ENCODE results near the gene STIM2.

The STIM2 gene

GRCh38 chr4:26839016-26839415, 21.6 kb upstream of the STIM2 start:
- DNase-seq, result no peak

GRCh38 chr4:26839534-26839951, 21.1 kb upstream of the STIM2 start:
- DNase-seq, result no peak

- DNase-seq, result no peak
Measured at GRCh38 chr4:26840786-26841185, 19.9 kb upstream of the STIM2 start.

GRCh38 chr4:26842911-26843310, 17.7 kb upstream of the STIM2 start:
- DNase-seq, result no peak

- no peak for DNase-seq
Measured at GRCh38 chr4:26850528-26850927, 10.1 kb upstream of the STIM2 start.

GRCh38 chr4:26851129-26851528, 9.5 kb upstream of the STIM2 start:
- DNase-seq, result no peak

- DNase-seq, result peak; percentile 40
Measured at GRCh38 chr4:26854701-26855100, 5.9 kb upstream of the STIM2 start.

- DNase-seq, result no peak
Measured at GRCh38 chr4:26856906-26857277, 3.7 kb upstream of the STIM2 start.

GRCh38 chr4:26857278-26858034, 3.2 kb upstream of the STIM2 start:
- DNase-seq, result peak; percentile 82

- DNase-seq, result no peak
Measured at GRCh38 chr4:26858035-26858918, 2.4 kb upstream of the STIM2 start.

GRCh38 chr4:26858947-26859401, 1.7 kb upstream of the STIM2 start:
- DNase-seq, result no peak

GRCh38 chr4:26859762-26860156, 882 bp upstream of the STIM2 start:
- peak; percentile 43 for DNase-seq

- DNase-seq, result peak; percentile 55
Measured at GRCh38 chr4:26860922-26861433, 337 bp downstream of the STIM2 start.

- peak; percentile 83 for DNase-seq
Measured at GRCh38 chr4:26861434-26862186, 969 bp downstream of the STIM2 start.

- DNase-seq, result no peak
Measured at GRCh38 chr4:26862381-26862915, 1.8 kb downstream of the STIM2 start.

- peak; percentile 39 for DNase-seq
Measured at GRCh38 chr4:26863512-26863911, 2.9 kb downstream of the STIM2 start.

- DNase-seq, result no peak
Measured at GRCh38 chr4:26864899-26865298, 4.3 kb downstream of the STIM2 start.

GRCh38 chr4:26866203-26866602, 5.6 kb downstream of the STIM2 start:
- no peak for DNase-seq

GRCh38 chr4:26866781-26867180, 6.1 kb downstream of the STIM2 start:
- no peak for DNase-seq

- no peak for DNase-seq
Measured at GRCh38 chr4:26867914-26868684, 7.5 kb downstream of the STIM2 start.

- peak; percentile 60 for DNase-seq
Measured at GRCh38 chr4:26870576-26871262, 10.1 kb downstream of the STIM2 start.
